Measurements from ENCODE around the gene SYNE2. TPM values are rescaled to one million over a fixed set of nuclear protein-coding genes. Genes with fewer than 3 reads are reported as not detected.

SYNE2 gene
- total RNA-seq, 2 donors from 2014 or later = 147 to 153 TPM

GRCh38 chr14:64221391-64222003, 368.7 kb downstream of the SYNE2 start:
- Histone ChIP-seq H3K9ac (ENCODE audit: low read depth in 2 of 2, low read length in 2 of 2) (no peak overlapping the region), H3K4me3 (no peak overlapping the region), H3K9me3 (no peaks in the 10 kb centered on the region), H3K36me3 (peaks cover 30% of the 10 kb centered on the region), H3K27ac (no peak overlapping the region), H3K27me3 (no peaks in the 10 kb centered on the region), H3K4me1 (no peaks in the 10 kb centered on the region)
- no peak for TF ChIP-seq CTCF (IDR thresholded peaks at IDR 0.05)
- intact Hi-C loops (cut with DNase I) = no loop called here
- DNase-seq = no peak

- intact Hi-C loops (cut with DNase I) = no loop called here
- Histone ChIP-seq H3K27me3 (no peaks in the 10 kb centered on the region), H3K9me3 (no peaks in the 10 kb centered on the region), H3K4me3 (no peak overlapping the region), H3K27ac (no peak overlapping the region), H3K4me1 (no peaks in the 10 kb centered on the region), H3K36me3 (peaks cover 22% of the 10 kb centered on the region), H3K9ac (ENCODE audit: low read depth in 2 of 2, low read length in 2 of 2) (no peak overlapping the region)
- TF ChIP-seq CTCF (IDR thresholded peaks at IDR 0.05) = no peak
- no peak for DNase-seq
These were observed 372.4 kb downstream of the SYNE2 start for GRCh38 chr14:64225151-64225757.

GRCh38 chr14:64227856-64228255, 375.1 kb downstream of the SYNE2 start:
- peaks cover 20% of the 10 kb centered on the region for H3K36me3 ChIP-seq

GRCh38 chr14:64229489-64229888, 376.7 kb downstream of the SYNE2 start:
- Histone ChIP-seq H3K4me1 (no peaks in the 10 kb centered on the region), H3K9ac (ENCODE audit: low read depth in 2 of 2, low read length in 2 of 2) (no peak overlapping the region), H3K9me3 (no peaks in the 10 kb centered on the region), H3K27ac (no peak overlapping the region), H3K27me3 (no peaks in the 10 kb centered on the region), H3K36me3 (peaks cover 14% of the 10 kb centered on the region), H3K4me3 (no peak overlapping the region)
- intact Hi-C loops (cut with DNase I) = no loop called here
- no peak for TF ChIP-seq CTCF (IDR thresholded peaks at IDR 0.05)
- DNase-seq = no peak

More at GRCh38 chr14:64227856-64228255, 375.1 kb downstream of the SYNE2 start:
- Histone ChIP-seq H3K9ac (ENCODE audit: low read depth in 2 of 2, low read length in 2 of 2) (no peak overlapping the region), H3K4me3 (no peak overlapping the region), H3K9me3 (no peaks in the 10 kb centered on the region), H3K4me1 (no peaks in the 10 kb centered on the region), H3K27ac (no peak overlapping the region), H3K27me3 (no peaks in the 10 kb centered on the region)
- no peak for DNase-seq
- intact Hi-C loops (cut with DNase I) = no loop called here
- TF ChIP-seq CTCF (IDR thresholded peaks at IDR 0.05) = no peak

GRCh38 chr14:64232095-64232838, 379.5 kb downstream of the SYNE2 start:
- H3K36me3 ChIP-seq = peaks cover 7% of the 10 kb centered on the region
- H3K9ac ChIP-seq (ENCODE audit: low read depth in 2 of 2, low read length in 2 of 2) = no peak overlapping the region
- H3K4me1 ChIP-seq = no peaks in the 10 kb centered on the region
- no peaks in the 10 kb centered on the region for H3K27me3 ChIP-seq
- no peak overlapping the region for H3K4me3 ChIP-seq
- intact Hi-C loops (cut with DNase I) = loop anchor here (5.0 kb wide), 1 partner anchor 50 kb away; no protein-coding TSS in a partner anchor
- no peak for DNase-seq
- no peak overlapping the region for H3K27ac ChIP-seq
- TF ChIP-seq CTCF (IDR thresholded peaks at IDR 0.05) = no peak
- no peaks in the 10 kb centered on the region for H3K9me3 ChIP-seq
